Neural cell (in vitro differentiated cells): ENCODE results near the gene AFG3L2.
"Not testable (repeated sequence)": the region's sequence is repeated elsewhere in the genome, so short reads cannot be mapped to it uniquely, and the experiment has no call there.

Experiments used
- CTCF ChIP-seq: fragments of 450-650 bp; IDR thresholded peaks from 2 replicates; pipeline ENCODE4 v1.5.1; 2014; ENCODE audit warnings: antibody characterized with exemption, mild to moderate bottlenecking, moderate library complexity; ENCODE audit not compliant: poor library complexity, severe bottlenecking
- EP300 ChIP-seq: fragments of 450-650 bp; conservative IDR thresholded peaks from 2 replicates; pipeline ENCODE4 v1.6.1; 2014; ENCODE audit warnings: antibody characterized with exemption, mild to moderate bottlenecking, moderate library complexity; ENCODE audit not compliant: poor library complexity, severe bottlenecking
- EZH2 ChIP-seq: fragments of 200-600, 300-800 bp; shearing (Covaris generic), sonication (generic); IDR thresholded peaks from 2 replicates; pipeline ENCODE4 v1.6.1; 2014; ENCODE audit warnings: antibody characterized with exemption, low read length, borderline replicate concordance, mild to moderate bottlenecking; ENCODE audit not compliant: insufficient read depth, poor library complexity, severe bottlenecking
- MXI1 ChIP-seq: fragments of 450-650 bp; conservative IDR thresholded peaks from 2 replicates; pipeline ENCODE4 v1.6.1; 2014; ENCODE audit warnings: antibody characterized with exemption, mild to moderate bottlenecking; ENCODE audit not compliant: poor library complexity, severe bottlenecking
- POLR2AphosphoS5 ChIP-seq: IDR thresholded peaks from 2 replicates; pipeline ENCODE4 v1.6.1; 2012
- RAD21 ChIP-seq: fragments of 450-650 bp; conservative IDR thresholded peaks from 2 replicates; pipeline ENCODE4 v1.6.1; 2014; ENCODE audit warnings: antibody characterized with exemption, mild to moderate bottlenecking, moderate library complexity
- REST ChIP-seq: IDR thresholded peaks from 2 replicates; pipeline ENCODE4 v1.6.1; 2012; ENCODE audit warnings: borderline replicate concordance
- TAF1 ChIP-seq: IDR thresholded peaks from 2 replicates; pipeline ENCODE4 v1.6.1; 2012; ENCODE audit warnings: low read depth

- not testable (repeated sequence) for TF ChIP-seq RAD21, CTCF, EP300, REST, EZH2, POLR2AphosphoS5, MXI1, TAF1
These were observed 5.3 kb upstream of the AFG3L2 start for GRCh38 chr18:12382221-12382814.
